SJCRH30 (cell line): ENCODE data around the gene OSGIN1. TPM values are rescaled to one million over a fixed set of nuclear protein-coding genes. Genes with fewer than 3 reads are reported as not detected.
A peak's percentile ranks its signal among the peaks of the same experiment; 100 is the strongest.
"Not testable (repeated sequence)": the region's sequence is repeated elsewhere in the genome, so short reads cannot be mapped to it uniquely, and the experiment has no call there.

Source experiments
- DNase-seq, 2 experiments: peaks; one replicate each; pipeline ENCODE4 v3.0.0-alpha.2; 2015 to 2020
- H3K27ac ChIP-seq: fragments of 250-450 bp; sonication (Bioruptor Pico); 2 replicates; pipeline ENCODE4 v1.5.1; 2020; ENCODE audit warnings: mild to moderate bottlenecking, moderate library complexity
- H3K27me3 ChIP-seq: fragments of 250-450 bp; sonication (Bioruptor Pico); 2 replicates; pipeline ENCODE4 v1.5.1; 2020; ENCODE audit warnings: mild to moderate bottlenecking, moderate library complexity
- H3K36me3 ChIP-seq: fragments of 250-450 bp; sonication (Bioruptor Pico); 2 replicates; pipeline ENCODE4 v1.5.1; 2020; ENCODE audit warnings: mild to moderate bottlenecking, moderate library complexity
- H3K4me1 ChIP-seq: fragments of 250-450 bp; sonication (Bioruptor Pico); 2 replicates; pipeline ENCODE4 v1.5.1; 2020; ENCODE audit warnings: mild to moderate bottlenecking, moderate library complexity
- H3K4me3 ChIP-seq: fragments of 250-450 bp; sonication (Bioruptor Pico); 2 replicates; pipeline ENCODE4 v1.5.1; 2020; ENCODE audit warnings: mild to moderate bottlenecking, moderate library complexity
- H3K9me3 ChIP-seq: fragments of 250-450 bp; sonication (Bioruptor Pico); replicated peaks from 2 replicates; pipeline ENCODE4 v1.5.1; 2020; ENCODE audit warnings: mild to moderate bottlenecking, moderate library complexity
- total RNA-seq: library from RNA; depleted of rRNA; stranded (reverse); fragments of >200 nt; shearing (Covaris generic); gene quantifications from 2 replicates; pipeline ENCODE4 v1.2.3, GENCODE V29; 2014

The OSGIN1 gene
- total RNA-seq, 1 experiment from 2014 or later, result 1.7 TPM

GRCh38 chr16:83943516-83944050, 9.5 kb upstream of the OSGIN1 start:
- Histone ChIP-seq H3K36me3 (no peaks in the 10 kb centered on the region), H3K4me1 (no peaks in the 10 kb centered on the region), H3K4me3 (no peak overlapping the region), H3K27ac (no peak overlapping the region), H3K27me3 (no peaks in the 10 kb centered on the region), H3K9me3 (no peaks in the 10 kb centered on the region)
- DNase-seq, result no peak

DNA sequence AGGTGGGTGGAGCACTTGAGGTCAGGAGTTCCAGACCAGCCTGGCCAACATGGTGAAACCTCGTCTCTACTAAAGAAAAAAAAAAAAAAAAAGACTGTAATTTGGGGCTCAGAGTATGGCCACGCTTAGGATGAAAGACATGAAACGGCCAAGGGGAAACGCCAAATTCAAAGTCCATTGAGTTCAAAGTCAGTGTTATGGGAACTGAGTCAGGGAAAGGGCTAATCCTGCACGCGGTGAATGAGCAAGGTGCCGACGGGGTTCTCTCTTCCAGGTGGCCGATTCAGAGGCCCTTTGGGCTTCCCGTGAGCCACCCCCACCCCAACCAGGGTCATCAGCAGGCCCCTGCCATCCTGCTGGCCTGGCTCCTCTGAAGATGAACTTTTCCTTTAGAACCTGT, 7.5 kb upstream of the OSGIN1 start:
- Histone ChIP-seq H3K9me3 (no peaks in the 10 kb centered on the region), H3K27ac (no peak overlapping the region), H3K27me3 (no peaks in the 10 kb centered on the region), H3K4me3 (no peak overlapping the region), H3K4me1 (no peaks in the 10 kb centered on the region), H3K36me3 (no peaks in the 10 kb centered on the region)
- DNase-seq, result no peak

- no peaks in the 10 kb centered on the region for H3K36me3 ChIP-seq
- no peak overlapping the region for H3K27ac ChIP-seq
- H3K27me3 ChIP-seq, result no peaks in the 10 kb centered on the region
- no peaks in the 10 kb centered on the region for H3K9me3 ChIP-seq
- no peaks in the 10 kb centered on the region for H3K4me1 ChIP-seq
- no peak overlapping the region for H3K4me3 ChIP-seq
- DNase-seq, result no peak
Observed at GRCh38 chr16:83946154-83946780, 6.8 kb upstream of the OSGIN1 start.

DNA sequence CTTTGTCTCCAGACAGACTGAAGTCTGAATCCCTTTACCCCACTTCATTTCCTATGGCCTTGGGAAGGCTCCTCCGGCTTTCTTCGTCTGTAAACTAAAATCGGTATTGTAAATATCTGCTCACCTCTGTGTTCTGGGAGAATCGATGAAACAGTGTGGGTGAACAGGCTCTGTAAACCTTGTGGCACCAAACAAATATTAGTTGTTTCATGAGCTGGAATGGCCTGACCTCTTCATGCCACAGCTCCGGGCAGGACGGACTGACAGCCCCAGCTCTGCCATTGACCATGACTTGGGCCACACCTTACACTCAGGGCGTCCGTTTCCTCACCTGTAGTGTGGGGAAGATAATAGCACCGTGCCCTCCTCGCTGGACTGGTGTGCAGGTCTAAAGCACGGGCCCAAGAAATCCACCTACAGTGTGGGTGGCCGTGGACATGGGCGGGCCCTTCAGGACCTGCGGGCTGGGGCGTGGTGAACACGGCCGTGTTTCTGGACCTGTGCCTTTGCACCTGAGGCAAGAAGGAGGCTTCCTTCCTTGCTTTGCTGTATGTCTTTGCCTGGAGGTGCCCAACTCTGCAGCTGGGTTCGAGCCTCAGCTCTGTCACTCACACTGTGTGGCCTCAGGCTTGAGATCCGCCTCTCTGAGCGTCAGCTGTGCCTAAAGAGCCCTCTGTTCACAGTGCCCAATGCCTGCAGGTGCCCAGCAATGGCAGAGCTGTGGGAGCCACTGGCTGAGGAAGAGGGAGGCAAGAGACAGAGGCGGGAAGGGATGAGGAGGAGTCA, 6.1 kb upstream of the OSGIN1 start:
- H3K27me3 ChIP-seq, result no peaks in the 10 kb centered on the region
- H3K27ac ChIP-seq, result no peak overlapping the region
- no peak overlapping the region for H3K4me3 ChIP-seq
- H3K9me3 ChIP-seq, result no peaks in the 10 kb centered on the region
- H3K36me3 ChIP-seq, result no peaks in the 10 kb centered on the region
- DNase-seq, result no peak
- no peaks in the 10 kb centered on the region for H3K4me1 ChIP-seq

GRCh38 chr16:83947642-83948234, 5.3 kb upstream of the OSGIN1 start:
- H3K4me3 ChIP-seq, result no peak overlapping the region
- no peaks in the 10 kb centered on the region for H3K4me1 ChIP-seq
- H3K36me3 ChIP-seq, result no peaks in the 10 kb centered on the region
- H3K9me3 ChIP-seq, result no peaks in the 10 kb centered on the region
- H3K27me3 ChIP-seq, result no peaks in the 10 kb centered on the region
- no peak for DNase-seq
- no peak overlapping the region for H3K27ac ChIP-seq

- Histone ChIP-seq H3K4me1 (no peaks in the 10 kb centered on the region), H3K27me3 (no peaks in the 10 kb centered on the region), H3K27ac (no peak overlapping the region), H3K9me3 (no peaks in the 10 kb centered on the region), H3K36me3 (no peaks in the 10 kb centered on the region), H3K4me3 (no peak overlapping the region)
- no peak for DNase-seq
Observed at GRCh38 chr16:83948914-83949723, 3.9 kb upstream of the OSGIN1 start.

GRCh38 chr16:83949724-83950001, 3.4 kb upstream of the OSGIN1 start:
- Histone ChIP-seq H3K27ac (no peak overlapping the region), H3K9me3 (no peaks in the 10 kb centered on the region), H3K27me3 (no peaks in the 10 kb centered on the region), H3K4me1 (peaks cover 5% of the 10 kb centered on the region; the same call in 1 of the 2 replicates), H3K4me3 (no peak overlapping the region), H3K36me3 (no peaks in the 10 kb centered on the region)
- no peak for DNase-seq

GRCh38 chr16:83950862-83951399, 2.1 kb upstream of the OSGIN1 start:
- H3K36me3 ChIP-seq, H3K9me3 ChIP-seq, H3K27ac ChIP-seq, DNase-seq, H3K4me1 ChIP-seq, H3K4me3 ChIP-seq, H3K27me3 ChIP-seq: not testable (repeated sequence)

DNA sequence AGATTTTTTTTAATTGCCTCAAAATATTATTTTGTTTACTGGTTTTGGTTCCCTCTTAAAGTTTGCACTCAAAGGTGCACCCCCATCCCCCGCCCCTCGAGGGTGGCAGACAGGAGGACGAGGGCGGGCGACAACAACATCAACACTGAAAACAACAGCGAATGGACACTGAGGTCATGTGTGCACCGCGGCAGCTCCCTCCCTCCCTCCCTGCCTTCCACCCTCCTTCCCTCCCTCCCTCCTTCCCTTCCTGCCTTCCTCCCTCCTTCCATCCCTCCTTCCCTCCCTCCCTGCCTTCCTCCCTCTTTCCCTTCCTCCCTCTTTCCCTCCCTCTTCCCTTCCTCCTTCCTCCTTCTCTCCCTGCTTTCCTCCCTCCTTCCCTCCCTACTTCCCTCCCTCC, 1.5 kb upstream of the OSGIN1 start:
- Histone ChIP-seq H3K36me3 (no peaks in the 10 kb centered on the region), H3K27me3 (no peaks in the 10 kb centered on the region), H3K4me1 (peaks cover 7% of the 10 kb centered on the region; the same call in 1 of the 2 replicates), H3K27ac (no peak overlapping the region), H3K4me3 (no peak overlapping the region), H3K9me3 (no peaks in the 10 kb centered on the region)
- DNase-seq, result no peak

- H3K4me1 ChIP-seq, result peaks cover 7% of the 10 kb centered on the region; the same call in 1 of the 2 replicates
- H3K27me3 ChIP-seq, result no peaks in the 10 kb centered on the region
- H3K36me3 ChIP-seq, result no peaks in the 10 kb centered on the region
- H3K9me3 ChIP-seq, result no peaks in the 10 kb centered on the region
- peak overlapping the region; percentile 80 for H3K27ac ChIP-seq
- peak overlapping the region; percentile 67 for H3K4me3 ChIP-seq
- no peak for DNase-seq
Observed at GRCh38 chr16:83952587-83952939, 477 bp upstream of the OSGIN1 start.

DNA sequence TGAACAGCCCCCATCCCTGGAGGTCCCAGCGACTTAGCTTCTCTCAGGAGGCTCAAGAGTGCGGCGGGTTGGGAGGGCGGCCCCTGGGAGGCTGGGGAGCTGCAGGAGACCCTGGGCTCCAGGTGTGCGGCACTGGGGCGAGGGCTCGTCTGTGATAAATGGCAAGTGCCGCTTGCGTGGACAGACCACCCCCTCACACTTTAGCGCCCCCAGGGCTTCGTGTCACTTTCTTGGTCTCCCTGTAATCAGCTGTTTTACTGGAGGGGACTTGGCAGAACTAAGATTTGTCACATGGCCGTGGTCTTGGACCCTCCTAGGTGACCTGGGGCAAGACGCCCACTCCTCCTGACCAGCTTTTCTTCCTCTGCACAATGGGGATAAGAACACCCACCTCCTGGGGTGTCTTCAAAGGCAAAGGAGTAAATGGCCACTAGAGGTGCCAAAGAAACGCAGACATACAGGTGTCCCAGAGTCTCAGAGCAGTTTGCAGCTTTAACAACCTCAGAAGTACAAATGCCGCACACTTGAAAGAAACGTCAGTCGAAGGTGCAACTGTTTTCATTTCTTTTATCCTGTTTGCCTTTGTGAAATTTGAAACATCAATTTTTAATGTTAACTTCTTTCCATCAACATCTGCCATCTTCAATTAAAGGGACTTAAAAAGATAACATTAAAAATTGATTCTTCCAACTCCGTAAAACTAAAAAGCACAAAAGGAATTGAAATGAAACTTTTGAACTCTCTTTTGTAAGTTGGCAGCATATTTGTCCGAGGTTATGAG, 946 bp downstream of the OSGIN1 start:
- H3K27me3 ChIP-seq, result no peaks in the 10 kb centered on the region
- peak overlapping the region; percentile 67 for H3K4me3 ChIP-seq
- DNase-seq, result peak in 1 of 2 experiments; percentile 32
- peak overlapping the region; percentile 80 for H3K27ac ChIP-seq
- no peaks in the 10 kb centered on the region for H3K36me3 ChIP-seq
- no peaks in the 10 kb centered on the region for H3K9me3 ChIP-seq
- peaks cover 7% of the 10 kb centered on the region; the same call in 1 of the 2 replicates for H3K4me1 ChIP-seq

DNA sequence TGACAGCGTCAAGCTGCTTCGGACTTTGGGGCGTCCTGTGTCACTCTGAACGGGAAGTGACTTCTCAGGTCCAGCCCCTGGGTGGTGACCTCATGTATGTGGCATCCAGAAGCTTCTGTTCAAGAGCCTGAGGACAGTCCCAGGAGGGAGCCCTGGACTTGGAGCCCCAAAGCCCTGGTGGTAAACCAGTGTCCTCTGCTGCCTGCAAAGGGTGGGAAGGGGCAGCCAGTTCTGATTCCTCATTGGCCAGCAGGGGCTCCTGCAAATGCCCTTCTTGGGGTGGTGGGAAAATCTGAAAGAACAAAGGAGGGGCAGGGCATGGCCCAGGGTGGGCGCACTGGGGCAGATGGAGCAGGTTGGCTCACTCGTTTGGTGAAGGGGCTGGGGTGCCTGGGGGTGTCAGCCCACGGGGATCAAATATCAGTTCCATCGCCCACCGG, 1.6 kb downstream of the OSGIN1 start:
- DNase-seq, result peak; percentile 74 to 82
- peak overlapping the region; percentile 67 for H3K4me3 ChIP-seq
- H3K4me1 ChIP-seq, result peaks cover 7% of the 10 kb centered on the region; the same call in 1 of the 2 replicates
- H3K27ac ChIP-seq, result peak overlapping the region; percentile 80
- H3K27me3 ChIP-seq, result no peaks in the 10 kb centered on the region
- H3K36me3 ChIP-seq, result no peaks in the 10 kb centered on the region
- no peaks in the 10 kb centered on the region for H3K9me3 ChIP-seq

- no peaks in the 10 kb centered on the region for H3K27me3 ChIP-seq
- H3K4me3 ChIP-seq, result no peak overlapping the region
- DNase-seq, result no peak
- peaks cover 7% of the 10 kb centered on the region; the same call in 1 of the 2 replicates for H3K4me1 ChIP-seq
- no peak overlapping the region for H3K27ac ChIP-seq
- no peaks in the 10 kb centered on the region for H3K9me3 ChIP-seq
- H3K36me3 ChIP-seq, result no peaks in the 10 kb centered on the region
Observed at GRCh38 chr16:83955218-83956130, 2.4 kb downstream of the OSGIN1 start.
